GM21515 (cell line): ENCODE data around the gene EPN2.

Experiments
- ATAC-seq: cut with Tn5 transposase; IDR thresholded peaks from one replicate; pipeline ENCODE4 v1.9.1; 2021; ENCODE audit not compliant: unreplicated experiment

EPN2 gene

GRCh38 chr17:19377602-19378415 is 140.6 kb downstream of the EPN2 start:
- peak; percentile 92 for ATAC-seq

DNA sequence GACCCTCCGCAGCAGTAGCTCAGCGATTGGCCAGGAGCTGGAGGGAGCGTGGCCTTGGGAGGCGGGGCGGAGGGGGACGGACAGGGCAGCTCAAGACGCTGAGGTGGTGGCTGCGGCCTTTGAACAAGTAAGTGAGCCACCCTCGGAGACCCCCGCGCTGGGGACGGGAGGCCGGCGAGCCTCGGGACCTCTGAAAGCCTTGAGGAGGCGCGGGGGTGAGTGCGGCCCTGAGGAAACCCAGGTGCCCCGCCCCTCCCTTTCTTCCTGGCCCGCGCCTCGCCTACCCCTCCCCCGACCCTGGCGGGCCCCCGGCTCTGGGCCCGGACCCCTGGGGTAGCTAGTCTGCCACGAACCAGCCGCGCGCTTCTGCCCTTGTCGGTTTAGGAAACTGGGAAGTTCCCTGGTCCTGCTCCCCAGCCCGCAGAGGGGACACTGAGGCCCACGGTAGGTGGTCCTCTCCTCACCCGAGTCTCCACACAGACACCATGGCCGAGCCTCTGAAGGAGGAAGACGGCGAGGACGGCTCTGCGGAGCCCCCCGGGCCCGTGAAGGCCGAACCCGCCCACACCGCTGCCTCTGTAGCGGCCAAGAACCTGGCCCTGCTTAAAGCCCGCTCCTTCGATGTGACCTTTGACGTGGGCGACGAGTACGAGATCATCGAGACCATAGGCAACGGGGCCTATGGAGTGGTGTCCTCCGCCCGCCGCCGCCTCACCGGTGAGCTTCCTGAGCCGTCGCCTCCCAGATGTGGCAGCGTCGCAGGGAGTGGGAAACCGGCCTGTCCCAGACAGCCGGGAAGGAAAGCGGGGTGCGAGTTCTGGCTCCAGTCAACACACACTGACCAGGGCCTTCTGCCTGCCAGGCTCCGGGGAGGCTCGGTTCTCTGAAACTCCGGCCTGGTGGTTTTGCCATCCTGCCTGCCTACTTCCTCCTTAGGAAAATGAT is 141.5 kb downstream of the EPN2 start, which contains the start of gene MAPK7:
TSS of gene MAPK7 (plus strand) at position 83 of the 945 bp plus-strand sequence. CDS start at position 486, 403 bp downstream.
- ATAC-seq, result peak; percentile 11

DNA sequence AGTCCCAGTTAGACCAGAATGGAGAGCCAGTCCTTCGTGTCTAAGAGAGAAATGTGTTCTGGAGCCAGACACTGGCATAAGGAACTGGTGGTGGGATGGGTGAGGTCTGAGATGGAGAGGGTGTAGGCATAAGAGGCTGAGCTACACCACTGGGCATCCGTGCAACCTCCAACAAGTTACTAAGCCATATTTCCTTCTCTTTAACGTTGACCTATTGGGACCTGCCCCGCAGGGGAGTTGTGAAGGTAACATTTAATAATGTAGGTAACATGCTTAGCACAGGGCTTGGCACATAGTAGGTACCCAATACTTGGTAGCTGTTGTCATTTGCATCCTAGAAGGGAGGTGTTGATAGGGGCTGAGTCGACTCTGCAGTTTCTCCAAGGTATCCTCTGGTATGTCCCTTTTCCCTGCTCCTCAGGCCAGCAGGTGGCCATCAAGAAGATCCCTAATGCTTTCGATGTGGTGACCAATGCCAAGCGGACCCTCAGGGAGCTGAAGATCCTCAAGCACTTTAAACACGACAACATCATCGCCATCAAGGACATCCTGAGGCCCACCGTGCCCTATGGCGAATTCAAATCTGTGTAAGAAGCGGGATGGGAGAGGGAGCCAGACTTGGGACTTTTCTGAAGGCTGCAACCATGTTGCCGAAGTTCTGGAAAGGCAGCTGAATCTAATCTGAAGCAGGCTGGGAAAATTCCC is 142.3 kb downstream of the EPN2 start:
- no peak for ATAC-seq

DNA sequence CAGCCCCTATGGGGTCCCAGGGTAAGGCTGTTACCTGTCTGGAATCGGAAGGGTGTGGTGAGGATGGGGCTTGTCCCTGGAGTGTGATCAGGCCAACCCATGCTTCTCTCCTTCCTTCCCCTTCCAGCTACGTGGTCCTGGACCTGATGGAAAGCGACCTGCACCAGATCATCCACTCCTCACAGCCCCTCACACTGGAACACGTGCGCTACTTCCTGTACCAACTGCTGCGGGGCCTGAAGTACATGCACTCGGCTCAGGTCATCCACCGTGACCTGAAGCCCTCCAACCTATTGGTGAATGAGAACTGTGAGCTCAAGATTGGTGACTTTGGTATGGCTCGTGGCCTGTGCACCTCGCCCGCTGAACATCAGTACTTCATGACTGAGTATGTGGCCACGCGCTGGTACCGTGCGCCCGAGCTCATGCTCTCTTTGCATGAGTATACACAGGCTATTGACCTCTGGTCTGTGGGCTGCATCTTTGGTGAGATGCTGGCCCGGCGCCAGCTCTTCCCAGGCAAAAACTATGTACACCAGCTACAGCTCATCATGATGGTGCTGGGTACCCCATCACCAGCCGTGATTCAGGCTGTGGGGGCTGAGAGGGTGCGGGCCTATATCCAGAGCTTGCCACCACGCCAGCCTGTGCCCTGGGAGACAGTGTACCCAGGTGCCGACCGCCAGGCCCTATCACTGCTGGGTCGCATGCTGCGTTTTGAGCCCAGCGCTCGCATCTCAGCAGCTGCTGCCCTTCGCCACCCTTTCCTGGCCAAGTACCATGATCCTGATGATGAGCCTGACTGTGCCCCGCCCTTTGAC is 143.5 kb downstream of the EPN2 start:
- no peak for ATAC-seq

- no peak for ATAC-seq
Observed at GRCh38 chr17:19381361-19381740, 144.2 kb downstream of the EPN2 start.

GRCh38 chr17:19381741-19382444 is 144.7 kb downstream of the EPN2 start:
- ATAC-seq, result no peak

- no peak for ATAC-seq
Observed at GRCh38 chr17:19382531-19383444, 145.6 kb downstream of the EPN2 start.

DNA sequence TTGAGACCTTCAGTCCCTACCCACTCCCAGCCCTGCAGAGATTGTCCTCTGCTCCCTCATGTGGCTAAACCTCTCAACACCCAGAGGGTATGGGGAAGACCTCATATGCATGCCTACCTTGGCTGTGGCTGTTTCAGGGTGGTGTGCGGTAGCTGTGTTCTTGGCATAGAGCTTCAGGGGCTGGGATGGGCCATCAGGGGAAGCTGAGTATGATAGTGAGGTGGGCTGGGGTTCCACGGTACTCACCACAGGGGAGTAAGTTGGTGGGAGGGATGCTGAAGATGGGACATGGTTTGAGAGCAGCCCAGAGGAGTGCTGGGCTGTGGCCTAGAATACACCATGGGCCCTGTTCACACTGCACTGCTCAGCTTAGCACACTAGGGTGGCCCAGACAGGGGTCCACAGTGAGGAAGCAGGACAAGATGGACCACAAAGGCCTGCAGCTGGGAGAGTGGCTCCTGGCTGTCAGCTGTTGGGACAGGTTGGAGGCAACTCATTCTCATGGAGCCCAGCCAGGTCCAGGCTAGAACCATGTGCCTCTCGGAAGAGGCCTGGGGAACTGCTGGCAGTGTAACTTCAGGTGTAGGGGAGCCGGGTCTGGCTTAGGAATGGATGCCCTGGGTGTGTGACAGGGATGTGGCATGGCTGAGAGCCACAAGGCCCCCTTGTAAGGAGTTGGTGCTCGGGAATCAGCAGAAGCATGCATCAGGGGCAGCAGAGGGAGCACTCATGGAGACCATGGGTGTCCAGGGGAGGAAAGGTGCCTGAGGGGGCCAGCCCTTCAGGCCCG is 146.7 kb downstream of the EPN2 start:
- ATAC-seq, result no peak

GRCh38 chr17:19384723-19385391 is 147.7 kb downstream of the EPN2 start:
- ATAC-seq, result no peak

- no peak for ATAC-seq
Observed at GRCh38 chr17:19385521-19385983, 148.4 kb downstream of the EPN2 start.
